CD4-positive, alpha-beta T cell treated with Interleukin-17A for 4 hours (primary cell): ENCODE data around the gene INTS11.

ENCODE experiments used
- DNase-seq: peaks from one replicate; pipeline ENCODE4 v3.0.0-alpha.2; 2020; ENCODE audit warnings: mixed read lengths

The INTS11 gene

DNA sequence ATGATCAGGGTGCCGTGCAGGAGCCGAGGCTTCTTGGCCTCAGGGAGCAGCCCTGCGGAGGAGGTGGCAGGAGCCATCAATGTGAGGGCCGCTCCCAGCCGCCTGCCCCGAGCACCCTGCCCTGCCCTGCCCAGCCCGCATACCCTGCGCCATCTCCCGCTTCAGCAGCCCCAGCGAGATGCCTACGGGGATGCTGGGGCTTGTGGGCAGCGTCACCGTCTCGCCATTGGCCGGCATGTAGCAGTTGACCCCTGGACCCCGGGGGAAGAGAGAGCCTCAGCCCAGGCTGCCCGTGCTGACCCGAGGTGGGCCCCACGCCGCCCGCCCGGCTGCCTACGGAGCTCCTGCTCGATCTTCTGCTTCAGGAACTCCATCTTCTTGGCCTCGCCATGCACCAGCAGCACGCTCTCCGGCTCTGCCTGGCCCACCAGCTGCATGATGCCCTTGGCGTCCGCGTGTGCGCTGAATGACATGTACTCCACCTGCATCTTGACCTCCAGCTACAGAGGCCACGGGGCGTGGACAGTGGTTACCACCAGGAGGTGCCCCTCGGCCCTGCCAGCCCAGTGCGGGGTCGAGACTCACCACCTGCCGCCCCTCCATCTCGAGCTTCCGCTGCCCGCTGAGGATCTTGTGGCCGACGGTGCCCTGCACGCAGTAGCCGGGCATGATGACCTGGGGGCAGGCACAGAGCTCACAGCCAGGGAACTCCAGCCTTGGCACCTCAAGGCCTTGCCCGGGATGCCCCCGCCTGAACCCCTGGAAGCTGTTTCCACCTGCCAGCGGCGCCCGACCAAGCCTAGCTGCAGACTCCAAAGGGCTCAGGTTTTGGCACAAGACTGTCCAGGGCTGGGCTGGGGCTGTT is 11.8 kb downstream of the INTS11 start:
- DNase-seq: no peak

DNA sequence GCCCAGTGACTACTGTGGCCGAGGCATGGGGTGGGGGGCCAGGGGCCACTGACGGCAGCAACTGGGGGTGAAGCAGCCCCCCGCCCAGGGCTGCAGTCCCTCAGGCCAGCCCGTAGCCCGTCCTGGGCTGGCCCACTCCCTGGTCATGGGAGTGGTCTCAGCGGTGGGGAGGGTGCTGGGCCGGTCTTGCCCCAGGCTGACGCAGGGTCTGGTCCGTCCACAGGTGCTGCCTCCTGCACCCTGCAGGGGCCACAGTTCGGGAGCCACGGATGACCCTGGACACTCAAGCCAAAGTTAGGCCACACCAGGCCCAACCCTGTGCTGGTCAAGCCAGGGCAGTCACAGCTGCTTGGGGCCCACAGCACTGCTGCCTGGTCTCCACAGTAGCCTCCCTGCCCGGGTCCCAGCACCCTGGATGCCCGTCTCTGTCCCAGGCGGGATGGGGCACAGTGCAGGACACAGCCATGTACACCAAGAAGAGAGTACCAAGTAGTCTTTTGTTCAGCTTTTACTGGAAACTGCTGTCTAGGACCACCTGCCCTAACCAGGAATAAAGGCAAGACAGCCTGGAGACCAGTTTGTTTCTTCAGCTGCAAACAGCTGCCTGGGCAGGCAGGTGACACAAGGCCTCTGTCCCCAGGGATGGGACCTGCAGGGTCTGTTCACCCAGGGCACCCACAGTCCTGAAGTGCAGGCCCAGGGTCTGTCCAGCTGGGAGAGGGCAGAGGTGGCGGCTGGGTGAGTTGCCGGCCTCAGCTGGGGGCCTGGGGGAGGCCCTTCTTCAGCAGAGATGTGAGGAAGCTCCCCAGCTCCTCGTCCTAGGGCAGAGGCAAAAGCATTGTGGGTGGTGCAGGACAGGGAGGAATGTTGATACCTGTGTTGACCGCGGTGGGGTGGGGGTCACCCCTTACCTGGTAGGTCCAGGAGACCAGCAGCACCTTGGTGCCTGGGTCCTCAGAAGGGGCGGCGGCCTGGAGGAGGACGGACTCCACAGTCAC is 13.1 kb downstream of the INTS11 start:
- no peak for DNase-seq

DNA sequence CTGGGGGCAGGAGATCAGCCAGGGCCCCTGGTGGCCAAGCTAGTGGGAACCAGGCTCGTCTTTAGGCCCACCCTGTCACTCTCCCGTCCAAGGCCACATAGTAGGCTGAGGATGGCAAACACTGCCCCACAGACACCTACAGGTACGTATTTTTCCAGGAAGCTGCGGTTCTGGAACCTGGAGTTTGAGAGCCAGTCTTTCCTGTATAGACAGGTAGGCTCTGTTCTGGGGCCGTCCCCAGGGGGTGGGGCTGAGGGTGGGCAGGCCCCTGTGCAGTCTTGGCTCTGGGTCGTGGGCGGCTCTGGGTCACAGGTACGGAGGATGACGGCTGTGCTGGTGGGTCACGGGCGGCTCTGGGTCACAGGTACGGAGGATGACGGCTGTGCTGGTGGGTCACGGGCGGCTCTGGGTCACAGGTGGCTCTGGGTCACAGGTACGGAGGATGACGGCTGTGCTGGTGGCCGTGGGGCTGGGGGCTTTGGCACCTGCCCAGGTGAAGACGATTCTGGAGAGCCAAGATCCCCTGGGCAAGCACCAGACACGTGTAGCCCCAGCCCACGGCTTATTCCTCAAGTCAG is 13.9 kb downstream of the INTS11 start:
- DNase-seq: no peak

DNA sequence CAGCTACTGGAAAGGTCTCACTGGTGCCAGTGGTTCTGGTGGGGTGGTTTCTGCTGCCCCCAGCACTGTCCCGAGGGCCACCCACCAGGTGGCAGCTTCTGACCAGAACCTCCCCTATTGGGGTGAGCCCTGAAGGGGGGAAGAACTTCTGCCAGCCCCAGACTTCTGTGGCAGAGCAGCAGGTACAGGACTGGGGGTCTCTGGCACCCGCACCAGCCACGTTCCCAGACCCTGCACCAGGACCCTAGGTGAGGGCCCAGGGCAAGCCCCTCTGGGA is 14.4 kb downstream of the INTS11 start:
- no peak for DNase-seq

DNA sequence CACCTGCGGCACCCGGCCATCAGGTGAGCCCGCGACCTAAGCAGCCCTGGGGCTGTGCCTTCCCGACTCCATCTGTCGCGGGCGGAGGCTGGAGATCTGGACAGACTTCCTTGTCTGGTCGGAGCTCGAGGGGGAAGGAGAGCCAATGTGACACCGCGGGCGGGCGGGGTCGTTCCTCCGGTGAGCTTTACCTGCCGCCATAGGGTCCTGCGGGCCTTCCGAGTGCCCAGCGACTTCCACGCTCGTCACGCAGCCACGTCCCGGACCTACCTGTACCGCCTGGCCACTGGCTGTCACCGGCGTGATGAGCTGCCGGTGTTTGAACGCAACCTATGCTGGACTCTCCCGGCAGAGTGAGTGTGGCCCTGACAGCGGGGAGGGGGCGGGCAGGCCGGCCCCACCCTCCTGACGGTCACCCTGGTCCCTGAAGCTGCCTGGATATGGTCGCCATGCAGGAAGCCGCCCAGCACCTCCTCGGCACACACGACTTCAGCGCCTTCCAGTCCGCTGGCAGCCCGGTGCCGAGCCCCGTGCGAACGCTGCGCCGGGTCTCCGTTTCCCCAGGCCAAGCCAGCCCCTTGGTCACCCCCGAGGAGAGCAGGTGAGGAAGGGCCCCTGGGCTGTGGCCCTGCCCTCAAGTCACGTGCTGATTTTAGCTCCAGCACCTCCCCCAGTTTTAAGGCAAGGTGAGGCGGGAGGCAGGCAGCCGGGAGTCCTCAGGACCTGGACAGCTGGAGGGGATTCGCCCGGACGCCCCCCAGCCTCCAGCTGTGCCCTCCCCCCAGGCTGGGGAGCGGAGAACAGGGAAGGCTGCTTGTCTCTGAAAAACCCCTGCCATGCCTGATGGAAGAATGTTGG is 15.0 kb downstream of the INTS11 start:
- peak; percentile 11 for DNase-seq

DNA sequence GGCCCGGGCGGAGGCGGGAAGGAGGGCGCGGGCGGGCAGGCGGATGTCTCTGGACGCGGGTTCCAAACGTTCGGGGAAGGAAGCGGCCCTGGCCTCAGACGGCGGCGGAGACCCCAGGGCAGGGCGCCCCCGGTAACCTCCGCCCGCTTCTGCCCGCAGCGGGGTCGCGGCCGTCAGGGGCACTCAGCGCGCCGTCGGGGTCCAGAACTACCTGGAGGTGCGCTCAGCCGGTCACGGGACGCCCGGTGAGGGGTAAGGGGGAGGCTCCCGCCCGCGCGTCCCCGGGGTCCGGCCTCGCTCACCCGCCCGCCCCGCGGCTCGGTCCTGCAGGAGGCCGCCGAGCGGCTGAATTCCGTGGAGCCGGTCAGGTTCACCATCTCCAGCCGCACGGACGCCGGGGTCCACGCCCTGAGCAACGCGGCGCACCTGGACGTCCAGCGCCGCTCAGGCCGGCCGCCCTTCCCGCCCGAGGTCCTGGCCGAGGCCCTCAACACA is 15.7 kb downstream of the INTS11 start:
- peak; percentile 12 for DNase-seq

DNA sequence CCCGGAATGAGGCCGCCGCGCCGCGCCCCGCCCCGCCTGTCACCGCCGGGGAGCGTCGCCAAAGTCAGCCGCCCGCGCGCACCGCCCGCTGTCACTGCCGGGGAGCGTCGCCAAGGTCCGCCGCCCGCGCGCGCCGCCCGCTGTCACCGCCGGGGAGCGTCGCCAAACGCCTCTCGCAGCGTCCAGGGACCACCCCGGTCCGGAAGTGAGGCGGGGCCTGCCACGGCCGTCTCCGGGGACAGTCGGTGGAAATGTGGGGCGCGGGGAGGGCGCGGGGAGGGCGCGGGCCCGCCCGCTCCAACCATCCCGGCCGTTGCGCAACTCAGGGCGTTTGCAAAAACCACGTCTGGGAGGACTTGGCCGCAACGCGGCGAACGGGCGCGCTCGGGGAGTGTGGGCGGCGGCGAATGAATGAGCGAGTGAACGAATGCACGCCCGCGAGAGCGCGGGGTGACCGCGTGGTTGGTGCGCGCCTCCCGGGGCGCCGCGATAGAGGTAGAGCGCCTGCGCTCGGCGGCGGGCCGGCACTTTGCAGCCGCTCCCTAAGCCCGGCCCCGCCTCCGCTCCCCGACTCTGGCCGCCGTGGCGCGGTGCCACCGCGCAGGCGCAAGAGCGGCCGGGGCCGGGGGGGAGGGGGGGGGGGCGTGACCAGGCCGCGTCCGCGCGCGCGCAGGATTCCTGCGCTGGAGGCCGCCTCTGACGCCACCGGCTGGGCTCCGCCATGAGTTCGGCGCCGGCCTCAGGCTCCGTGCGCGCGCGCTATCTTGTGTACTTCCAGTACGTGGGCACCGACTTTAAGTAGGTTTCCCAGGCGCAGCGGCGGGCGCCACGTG is 16.3 kb downstream of the INTS11 start, which contains the start of the genes ACAP3 and PUSL1:
TSS of gene ACAP3 (minus strand) at position 8 of the 833 bp plus-strand sequence. CDS start 115 bp downstream, outside the sequence.
TSS of gene PUSL1 (plus strand) at position 675 of the 833 bp plus-strand sequence. CDS start at position 722, 47 bp downstream.
- peak; percentile 93 for DNase-seq

DNA sequence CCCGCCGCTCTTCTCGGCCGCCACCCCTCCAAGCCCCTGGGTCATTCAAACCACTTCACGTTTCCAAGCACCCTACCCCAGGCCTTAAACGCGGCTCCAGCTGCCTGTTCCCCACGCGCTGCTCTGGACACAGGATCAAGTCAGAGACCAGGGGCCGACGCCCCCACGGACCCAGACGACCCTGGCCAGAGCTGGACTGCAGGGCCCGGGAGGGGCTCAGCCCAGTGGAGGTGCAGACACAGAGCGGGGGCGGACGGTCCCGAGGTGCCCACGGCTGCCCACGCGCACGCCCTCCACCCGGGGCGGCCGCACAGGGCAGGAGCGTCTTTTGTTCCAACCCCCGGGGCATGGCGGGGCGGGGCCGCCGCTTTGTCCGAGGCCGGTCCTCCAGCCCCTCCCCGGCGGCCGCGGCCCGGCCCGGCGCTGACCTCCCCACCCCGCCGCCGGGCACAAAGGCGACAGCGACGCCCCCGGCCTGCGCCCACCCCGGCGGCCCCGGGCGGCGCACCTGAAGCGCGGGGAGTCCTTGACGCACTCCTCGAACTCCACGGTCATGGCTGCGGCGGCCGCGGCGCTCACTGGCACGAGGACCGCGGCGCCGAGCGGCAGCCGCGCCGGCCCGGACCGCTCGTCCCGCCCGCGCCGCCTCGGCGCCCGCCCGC is 17.1 kb downstream of the INTS11 start:
- no peak for DNase-seq

DNA sequence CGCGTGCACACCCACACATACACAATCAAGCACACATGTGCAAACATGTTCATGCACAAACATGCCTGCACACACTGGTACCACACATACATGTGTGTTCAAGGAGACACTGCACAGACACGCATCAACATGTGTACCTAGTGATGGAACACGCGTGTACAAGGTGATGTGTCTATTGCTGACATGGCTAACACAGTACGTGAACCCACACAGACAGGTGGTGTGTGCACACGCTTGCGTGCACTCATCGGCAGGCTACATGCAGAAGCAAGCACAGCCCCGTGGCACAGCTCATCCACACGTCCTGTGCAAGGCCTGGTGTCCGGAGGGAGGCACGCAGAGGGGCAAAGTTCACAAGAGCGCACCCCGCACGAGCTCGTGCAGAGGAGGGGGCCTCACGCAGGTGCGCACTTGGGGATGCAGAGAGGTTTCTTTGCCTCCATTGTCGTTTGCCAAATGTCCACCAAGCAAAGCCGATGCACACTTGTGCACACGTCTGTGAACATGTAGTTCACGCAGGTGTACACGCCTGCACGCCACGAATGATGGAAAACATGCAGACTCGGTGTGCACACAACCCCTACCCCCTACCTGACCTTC is 17.7 kb downstream of the INTS11 start:
- DNase-seq: peak; percentile 13

DNA sequence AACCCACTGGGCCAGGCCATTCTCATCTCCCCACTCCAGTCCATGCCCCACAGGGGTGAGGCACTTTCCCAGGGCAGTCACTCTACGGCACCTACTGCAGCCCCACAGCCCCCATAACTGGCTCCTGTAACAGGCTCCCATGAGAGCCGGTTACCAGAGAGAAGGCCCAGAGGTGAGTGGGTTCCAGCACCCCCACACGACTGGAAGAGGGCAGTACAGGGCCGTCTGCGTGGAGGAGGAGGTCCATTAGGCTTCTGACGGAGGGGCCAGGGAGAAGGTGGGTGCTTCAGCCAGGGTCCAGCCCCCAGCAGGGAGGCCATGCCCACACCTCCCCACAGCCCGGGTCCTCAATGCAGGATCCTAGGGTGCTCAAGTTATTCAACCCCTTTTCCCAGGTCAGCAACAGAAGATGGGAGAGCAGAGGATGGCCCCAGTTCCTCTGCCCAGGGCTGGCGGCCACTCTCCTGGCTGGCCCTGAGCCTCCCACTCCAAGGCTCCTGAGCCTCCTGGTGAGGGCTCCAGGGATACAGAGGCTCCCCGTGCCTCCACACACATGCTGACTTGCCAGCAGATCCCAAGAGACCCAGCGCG is 18.3 kb downstream of the INTS11 start:
- DNase-seq: peak; percentile 10

DNA sequence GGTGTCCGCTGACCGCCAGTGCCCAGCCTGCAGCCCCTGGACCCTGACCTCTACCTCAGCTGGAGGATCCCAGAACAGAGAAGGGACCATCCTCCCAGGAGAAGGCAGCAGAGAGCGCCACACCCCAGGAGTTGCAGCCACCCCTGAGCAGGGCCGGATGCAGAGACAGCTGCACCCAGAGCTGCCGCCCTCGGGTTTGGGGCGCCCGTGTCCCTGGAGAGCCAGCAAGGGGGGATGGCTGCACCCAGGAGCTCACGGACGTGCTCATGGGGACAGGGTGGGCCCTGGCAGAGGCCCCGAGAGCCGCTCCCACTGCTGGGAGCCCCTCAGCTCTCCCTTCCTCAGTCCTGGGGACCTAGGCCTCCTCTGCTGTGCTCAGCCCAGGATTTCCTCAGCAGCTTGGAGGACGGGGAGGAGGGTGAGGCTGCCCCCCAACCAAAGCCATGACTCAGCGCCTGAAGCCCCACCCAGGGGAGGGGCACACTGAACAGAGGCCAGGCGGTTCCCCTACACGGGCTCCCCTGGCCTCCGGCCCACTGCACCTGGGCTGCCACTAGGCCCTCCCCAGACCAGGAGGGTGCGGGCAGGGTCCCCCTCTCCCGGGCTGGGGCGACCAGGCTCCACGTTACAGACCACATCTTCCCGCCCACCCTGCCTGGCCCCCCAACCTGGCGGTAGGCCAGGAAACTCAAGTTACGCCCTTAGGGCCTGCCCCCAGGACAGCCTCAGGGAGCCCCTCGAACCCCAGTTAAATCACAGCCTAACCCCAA is 19.0 kb downstream of the INTS11 start:
- peak; percentile 89 for DNase-seq

DNA sequence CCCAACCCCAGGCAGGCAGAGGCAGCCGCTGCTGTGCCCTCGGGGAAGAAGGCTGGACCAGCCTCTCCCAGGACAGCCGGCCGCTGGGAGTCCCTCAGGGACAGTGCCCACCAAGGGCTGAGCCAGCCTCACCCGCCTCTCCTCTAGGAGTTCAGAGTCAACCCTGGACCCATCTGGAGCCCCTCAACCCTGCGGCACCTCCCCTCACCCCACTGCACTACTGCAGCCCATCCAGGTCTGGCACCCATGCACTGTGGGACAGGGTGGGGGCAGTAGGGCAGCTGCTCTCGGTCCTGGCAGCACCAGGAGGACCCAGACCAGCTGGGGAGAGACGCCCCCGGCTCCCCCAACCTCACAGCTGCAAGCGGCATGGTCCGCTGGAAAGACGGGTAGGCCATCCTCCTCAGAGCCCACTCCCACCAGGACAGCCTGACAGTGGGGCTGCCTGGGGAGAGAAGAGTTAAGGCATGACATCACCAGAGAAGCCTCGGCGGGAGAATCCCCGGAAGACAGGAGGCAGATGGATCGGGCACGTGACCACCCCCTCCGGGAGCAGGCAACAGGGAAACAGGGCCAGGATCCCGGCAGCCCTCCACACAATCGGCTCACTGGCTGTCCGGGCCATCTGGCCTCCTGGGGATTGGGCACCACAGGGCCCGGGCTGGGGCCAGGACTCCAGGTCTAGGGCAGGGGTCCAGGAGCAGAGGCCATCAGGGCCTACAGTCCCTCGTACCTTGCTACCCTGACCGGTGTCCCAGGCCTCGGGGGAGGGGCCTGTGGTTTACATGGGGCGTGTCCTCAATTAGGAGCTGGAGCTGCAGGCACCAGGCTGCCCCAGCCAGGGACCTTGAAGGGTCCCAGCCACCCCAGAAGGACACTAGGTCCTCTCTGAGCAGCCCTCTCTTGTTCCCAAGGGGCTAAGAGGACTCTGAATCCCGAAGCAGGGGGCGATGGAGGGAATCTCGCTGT is 19.8 kb downstream of the INTS11 start:
- DNase-seq: peak; percentile 16

DNA sequence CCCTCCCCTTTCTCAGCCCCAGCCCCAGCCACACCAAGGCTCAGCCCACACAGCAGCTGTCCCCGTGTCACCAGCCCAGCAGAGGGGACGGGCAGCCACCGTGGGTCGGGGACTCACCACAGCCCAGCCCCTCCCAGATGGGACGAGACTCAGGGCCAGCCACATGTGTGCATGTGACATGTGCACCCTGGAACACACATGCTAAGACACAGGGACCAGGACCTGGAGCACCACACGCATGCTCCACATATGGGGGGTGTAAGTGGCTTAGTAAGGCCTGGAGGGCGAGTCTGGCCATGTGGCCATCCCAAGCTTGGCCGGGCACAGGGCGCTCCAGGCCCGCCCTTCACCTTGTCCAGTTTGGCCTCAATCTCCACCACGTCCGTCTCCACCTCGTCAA is 20.7 kb downstream of the INTS11 start:
- no peak for DNase-seq

DNA sequence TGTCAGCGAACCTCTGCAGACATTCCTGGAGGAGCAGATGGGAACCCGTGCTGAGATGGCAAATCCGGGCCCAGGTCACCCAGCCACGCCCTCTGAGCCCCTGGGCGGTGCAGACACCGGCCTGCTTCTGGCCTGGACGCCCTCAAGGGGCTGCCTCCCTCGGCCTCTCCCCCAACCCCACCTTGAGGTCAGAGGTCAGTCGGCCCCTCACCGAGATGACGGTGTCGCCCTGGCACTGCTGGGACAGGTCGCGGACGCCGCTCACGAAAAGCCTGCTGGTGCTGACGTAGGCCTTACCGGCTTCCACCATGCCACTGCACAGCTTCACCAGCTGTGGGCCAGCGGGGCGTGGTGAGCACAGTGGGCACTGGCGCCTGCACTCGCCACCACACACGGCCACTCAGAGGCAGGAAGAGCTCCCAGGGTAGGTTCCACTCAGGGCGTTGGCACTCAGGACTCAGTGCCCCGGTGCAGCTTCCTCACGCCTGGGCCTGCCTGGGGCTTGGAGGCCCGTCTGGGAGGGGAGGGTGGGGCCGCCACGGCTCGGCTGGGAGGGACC is 21.4 kb downstream of the INTS11 start:
- no peak for DNase-seq

DNA sequence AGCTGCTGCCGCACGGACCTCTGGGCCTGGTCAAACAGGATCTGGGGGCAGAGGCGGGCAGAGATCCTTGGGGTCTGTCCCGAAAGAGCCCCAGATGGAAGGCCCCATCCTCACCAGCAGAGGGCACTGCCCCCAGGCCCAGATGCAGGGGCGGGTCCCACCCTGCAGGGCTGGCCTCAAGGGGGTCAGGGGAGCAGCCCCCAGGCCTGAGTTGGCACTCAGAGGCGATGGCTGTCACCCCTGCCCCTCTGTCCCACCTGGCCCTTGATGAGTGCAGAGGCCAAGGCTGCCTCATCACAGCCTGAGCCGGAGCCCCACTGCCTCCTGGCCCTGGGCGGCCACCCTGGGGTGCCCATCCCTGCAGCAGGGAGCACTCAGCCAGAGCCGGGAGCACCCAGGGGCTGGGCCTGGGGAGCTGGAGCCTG is 22.4 kb downstream of the INTS11 start:
- DNase-seq: peak; percentile 25

DNA sequence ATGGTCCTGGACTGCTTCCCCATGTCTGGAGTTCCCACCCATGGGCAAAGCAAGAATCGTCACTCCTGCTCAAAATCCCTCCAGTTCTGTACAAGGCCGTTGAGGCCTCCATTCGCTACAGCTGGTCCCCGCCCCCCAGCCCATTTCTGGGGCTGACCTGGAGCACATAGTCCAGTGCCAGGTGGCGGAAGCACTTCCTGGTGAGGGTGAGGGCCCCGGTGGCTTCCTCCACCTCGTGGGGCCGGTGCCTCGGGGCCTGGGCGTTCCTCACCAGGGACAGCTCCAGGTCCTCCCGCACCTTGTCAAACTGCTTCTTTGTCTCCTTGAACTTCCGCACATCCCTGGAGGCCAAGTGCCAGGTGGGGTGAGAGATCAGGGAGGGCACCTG is 24.1 kb downstream of the INTS11 start:
- no peak for DNase-seq

DNA sequence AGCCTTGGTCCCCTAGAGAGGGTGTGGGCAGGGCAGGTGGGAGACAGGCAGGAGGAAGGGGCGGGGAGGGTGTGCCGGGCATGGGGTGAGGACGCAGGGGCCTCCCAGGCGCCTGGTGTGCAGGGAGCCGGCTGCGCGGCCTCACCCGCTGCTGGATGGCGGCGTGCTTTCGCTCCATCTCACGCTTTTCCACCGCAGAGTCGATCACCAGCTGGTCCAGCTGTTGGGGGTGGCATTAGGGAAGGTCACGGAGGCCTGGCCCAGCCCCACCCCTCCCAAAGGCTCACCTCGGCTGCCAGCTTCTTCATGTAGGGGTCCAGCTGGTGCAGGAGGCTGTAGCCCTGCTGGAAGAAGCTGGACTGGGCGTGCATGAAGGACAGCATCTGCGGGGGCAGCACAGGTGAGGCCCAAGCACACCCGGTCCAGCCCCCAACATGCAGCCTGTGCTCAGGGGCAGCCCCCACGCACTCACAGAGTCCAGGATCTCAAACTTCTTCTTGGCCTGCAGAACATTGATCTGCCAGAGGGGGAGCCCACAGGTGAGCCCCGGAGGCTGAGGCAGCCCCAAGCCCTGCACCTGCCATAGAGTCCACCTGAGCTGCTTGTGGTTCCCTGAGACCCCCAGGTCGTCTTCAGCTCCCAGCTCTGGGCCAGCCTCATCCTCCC is 24.6 kb downstream of the INTS11 start:
- DNase-seq: peak; percentile 39
